HCEC 1CT (cell line): Measurements from ENCODE around the gene ABCC8.
"Not testable (repeated sequence)": the region's sequence is repeated elsewhere in the genome, so short reads cannot be mapped to it uniquely, and the experiment has no call there.

ENCODE experiments used
- DNase-seq: peaks from one replicate; pipeline ENCODE4 v3.0.0-alpha.2; 2017

The ABCC8 gene

GRCh38 chr11:17468122-17468521, 8.5 kb downstream of the ABCC8 start:
- no peak for DNase-seq

DNA sequence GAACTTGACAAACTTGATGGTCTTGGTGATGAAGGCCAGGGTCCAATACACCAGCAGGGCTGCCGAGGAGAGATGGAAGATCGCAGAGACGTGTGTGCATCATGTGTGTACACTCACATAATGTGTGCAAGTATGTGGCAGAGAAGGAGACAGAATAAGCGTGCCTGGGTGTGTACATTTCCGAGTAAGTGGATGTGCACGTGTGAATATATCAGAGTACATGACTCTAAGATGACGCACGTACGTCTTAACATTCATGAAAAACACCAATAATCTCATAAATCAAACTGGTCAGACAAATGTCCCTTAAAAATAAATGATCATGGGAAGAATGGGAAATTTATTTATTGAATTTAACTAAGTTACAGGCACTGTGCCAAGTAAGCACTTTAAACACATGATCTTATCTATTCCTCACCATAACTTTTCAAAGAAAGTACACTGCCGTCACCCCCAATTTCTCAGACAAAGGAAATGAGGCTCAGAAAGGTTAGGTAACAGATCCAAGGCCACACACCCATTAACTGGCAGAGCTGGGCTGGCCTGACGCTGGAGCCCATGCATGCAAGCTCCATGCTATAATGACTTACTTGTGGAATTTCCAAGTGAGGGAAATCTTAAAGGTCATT, 13.0 kb downstream of the ABCC8 start:
- no peak for DNase-seq

GRCh38 chr11:17462940-17463339, 13.7 kb downstream of the ABCC8 start:
- no peak for DNase-seq

- DNase-seq, result no peak
Measured at GRCh38 chr11:17460406-17460805, 16.2 kb downstream of the ABCC8 start.

GRCh38 chr11:17459236-17459896, 17.3 kb downstream of the ABCC8 start:
- DNase-seq, result no peak

DNA sequence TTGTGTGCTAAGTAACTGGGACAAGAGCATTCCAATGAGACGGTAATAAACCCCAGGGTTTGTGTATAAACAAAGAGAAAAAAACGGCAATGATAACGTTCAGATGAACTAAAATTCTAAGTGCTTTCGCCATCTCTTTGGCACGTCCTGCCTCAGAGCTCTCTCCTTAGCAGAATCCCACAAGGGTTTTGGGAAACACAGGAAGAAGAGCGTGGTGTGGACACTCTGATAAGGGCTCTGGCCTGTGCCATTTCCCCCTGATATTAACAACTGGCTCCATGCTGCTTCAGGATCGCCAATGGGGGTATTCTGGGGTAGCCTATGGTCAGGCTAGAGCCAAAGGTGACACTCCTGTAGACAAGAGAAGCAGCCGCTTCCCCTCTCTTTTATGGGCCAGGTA, 18.4 kb downstream of the ABCC8 start:
- DNase-seq, result no peak

DNA sequence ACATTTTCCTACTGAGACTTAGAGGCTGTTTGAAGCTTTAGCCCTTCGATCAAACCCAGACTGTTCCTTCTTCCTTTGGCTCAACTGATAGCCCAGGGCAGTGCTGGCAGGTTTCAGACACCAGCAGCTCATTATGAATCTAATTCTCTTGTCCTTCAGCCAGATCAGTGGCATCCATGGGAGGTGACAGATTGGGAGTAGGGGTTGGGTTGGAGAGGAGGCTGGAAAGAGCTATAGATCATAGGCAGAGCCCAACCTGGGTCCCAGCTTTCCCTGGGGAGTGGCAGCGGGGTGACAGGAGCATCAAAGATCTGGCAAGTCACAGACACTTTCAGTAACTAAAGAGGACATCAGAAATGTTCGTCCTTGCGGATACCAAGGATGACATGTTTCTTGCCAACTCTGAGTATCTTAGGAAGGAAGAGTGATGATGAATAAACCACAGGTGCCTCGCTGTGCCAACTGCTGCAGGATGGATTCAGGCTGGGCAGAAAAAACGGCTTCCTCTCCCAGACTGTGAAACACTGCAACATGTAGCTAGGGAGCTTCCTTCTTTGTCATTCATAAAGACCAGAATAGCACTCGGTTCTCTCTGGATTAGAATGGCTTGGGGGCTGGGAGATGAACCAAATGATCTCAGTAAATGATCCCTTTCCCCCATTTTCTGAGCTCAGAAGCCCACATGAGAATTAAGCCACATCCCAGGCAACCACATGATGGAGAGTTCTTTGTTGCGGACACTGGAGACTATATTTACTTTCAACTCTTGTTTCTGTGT, 19.1 kb downstream of the ABCC8 start:
- no peak for DNase-seq

DNA sequence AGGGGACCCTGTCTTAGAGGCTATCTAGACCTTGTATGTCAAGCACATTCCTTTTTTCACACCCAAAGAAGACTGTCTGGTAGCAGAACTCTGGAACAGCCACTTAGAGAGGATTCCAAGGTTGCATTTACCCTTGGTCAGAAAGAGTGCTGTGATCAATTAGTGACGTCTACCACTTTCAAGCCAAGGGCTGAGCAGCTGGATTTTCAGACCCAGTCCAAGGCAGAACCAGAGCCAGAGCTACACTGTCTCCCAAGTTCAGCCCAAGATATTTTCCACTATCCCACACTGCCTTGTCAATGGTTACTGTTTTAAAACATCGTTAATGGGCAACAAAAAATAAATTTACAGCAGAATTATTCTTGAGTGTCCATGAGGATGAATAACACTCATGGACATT, 24.0 kb downstream of the ABCC8 start:
- no peak for DNase-seq

DNA sequence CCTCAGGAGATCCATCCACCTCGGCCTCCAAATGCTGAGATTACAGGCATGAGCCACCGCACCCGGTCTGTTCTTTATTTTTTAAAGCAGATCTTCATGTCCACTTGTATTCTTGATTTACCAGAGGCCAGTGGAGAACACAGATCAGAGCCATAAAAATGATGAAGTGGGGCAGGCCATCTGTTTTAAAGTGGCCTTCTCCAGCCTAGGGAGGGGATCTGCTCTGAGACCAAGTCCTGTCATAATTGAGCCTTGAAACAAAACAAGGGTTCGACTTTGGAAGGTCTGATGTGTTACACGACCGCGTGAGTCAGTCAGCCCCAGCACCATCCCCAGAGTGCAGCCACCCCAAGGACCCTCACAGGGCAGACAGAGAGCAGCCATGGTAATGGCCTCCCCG, 27.5 kb downstream of the ABCC8 start:
- DNase-seq, result no peak

DNA sequence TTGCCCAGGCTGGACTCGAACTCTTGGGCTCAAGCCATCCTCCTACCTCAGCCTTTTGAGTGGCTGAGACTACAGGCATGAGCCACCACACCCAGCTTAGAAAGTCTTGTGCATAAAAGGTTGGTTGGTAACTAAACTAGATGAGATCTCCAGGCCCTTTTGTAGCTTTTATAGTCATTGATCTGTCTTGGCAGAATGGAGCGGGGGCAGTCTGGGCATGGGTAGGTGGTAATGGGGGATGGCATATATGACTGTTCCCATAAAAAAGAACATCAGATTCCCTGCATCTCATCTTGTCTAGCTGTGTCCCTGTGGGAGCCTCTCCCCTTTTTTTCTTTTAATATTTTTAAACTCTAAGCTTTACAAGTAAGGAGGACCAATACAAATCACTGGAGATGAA, 30.2 kb downstream of the ABCC8 start:
- DNase-seq, result no peak

GRCh38 chr11:17445240-17445795, 31.3 kb downstream of the ABCC8 start:
- no peak for DNase-seq

DNA sequence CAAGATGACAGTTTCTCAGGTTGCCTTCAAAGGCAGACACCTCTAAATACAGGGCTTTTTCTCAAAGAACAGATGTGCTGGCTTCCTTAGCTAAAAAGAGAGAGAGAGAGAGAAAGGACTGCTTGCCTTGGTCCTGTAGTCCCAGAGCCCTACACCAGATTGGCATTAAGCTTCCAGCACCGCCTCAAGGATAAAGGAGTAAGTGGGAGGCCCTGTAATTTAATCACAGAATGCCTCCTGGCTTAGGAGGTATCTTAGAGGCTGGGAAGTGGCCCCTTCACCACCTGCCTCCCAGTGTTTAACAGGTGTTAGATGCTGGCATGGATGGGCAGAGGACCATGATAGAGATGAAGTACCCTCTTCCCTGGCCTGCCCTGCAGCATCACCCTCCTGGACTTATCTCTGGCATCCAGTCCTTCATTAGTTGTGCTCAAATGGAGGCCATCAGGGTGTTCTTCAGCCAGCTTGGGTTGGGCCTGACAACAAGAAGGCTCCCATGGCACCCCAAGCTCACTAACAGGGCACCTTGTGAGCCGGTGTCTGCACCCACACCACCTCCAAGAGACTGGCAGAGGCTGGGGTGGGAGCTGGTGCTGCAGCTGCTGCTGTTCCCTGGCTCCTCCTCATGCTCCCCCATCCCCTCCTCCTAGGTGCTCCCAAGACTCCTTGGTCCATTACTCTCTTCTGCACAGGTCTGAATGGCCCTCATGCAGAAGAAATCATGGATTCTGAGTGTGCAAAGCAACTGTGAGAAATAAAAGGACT, 32.5 kb downstream of the ABCC8 start:
- no peak for DNase-seq

DNA sequence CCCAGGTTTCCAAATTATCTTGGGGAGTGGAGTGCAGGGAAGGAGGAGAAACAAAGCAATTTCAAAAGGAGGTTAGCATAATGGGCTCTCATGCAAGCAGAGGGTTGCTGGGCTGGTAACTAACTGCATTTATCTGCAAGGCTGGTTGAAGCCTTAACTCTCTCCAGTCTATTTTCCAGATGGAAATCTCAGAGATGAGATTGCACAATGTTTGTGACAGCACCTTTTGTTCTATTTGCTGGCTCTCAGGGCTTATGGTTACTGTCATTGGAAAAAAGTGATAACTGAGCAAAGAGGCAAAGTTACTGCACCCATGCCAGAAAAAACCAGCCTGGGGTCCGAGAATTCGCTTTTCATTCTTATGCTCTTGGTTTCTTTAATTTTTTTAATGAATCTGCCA, 33.2 kb downstream of the ABCC8 start:
- no peak for DNase-seq

DNA sequence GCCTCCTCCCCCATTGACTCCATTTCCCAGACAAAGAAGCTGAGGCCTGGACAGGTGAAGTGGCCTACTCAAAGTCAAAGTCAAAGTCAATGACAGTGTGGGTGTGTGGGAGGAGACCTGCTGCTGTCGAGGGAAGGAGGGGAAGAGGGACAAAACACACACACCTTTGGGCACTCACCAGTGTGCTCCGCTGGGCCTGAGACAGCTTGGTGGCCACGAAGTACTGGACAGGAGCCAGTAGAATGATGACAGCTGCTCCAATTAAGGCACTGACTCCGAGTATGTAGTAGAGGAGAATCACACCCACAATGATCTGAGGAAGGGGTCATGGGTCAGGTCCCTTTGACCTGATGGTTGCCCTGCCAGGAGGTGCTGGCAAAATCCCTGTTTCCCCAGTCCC, 33.6 kb downstream of the ABCC8 start:
- no peak for DNase-seq

DNA sequence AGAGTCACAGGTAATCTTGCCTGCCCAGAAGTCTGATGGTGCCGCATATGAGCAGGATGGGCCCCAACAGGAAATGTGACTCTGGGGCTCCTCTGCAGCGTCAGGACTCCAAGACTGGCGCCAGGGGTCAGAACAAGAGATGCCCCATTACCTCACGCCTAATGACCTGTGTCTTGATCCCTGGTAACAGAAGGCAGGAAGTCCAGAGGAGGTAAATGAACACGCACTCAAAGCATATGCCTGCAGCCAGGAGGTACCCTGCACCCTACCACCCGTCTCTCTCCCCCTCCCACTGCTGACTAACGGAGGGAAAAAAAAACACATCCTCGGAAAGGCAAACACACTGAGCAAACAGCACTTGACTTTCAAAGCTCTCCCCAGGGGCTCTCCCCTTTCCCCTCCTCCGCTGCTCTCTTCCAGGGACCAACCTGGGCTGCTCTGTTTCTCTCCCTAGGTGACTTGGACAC, 37.3 kb downstream of the ABCC8 start:
- no peak for DNase-seq

- no peak for DNase-seq
Measured at GRCh38 chr11:17437366-17437765, 39.3 kb downstream of the ABCC8 start.

DNA sequence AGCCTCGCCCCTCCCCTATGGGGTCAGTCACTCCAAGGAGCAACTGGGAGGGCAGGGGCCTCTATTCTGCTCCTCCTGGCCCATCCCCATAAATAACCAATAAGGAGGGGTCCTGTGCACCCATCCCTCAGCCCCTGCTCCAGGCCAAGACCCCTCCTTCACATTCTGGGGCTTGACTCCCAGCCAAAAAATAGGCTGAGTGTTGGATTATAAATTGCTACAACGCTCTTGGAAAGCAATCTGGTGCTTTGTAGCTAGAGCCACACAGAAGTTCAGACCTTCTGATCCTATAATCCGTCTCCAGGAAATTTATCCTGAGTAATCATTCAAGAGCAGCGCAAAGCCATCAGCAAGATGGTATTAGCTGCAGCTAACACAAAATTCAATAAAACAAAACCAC, 42.5 kb downstream of the ABCC8 start:
- no peak for DNase-seq

DNA sequence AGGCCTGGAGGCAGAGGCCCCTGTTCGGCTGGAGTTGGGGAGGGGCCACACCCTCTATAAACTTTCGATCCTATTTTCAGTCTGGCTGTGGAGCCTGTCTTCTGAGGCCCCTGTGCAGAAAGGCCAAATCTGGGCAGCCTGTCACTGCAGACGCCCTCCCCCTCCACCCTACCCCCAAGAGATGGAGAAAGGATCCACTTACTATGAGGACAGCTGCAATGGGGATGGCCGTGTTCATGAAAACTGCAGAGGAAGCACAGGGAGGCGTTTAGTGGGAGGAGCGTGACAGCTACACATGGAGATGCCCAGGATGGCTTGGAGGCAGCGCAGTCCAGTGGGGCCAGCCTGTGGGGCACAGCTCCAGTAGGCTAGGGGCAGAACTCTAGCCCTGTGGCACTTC, 44.6 kb downstream of the ABCC8 start:
- DNase-seq, result no peak

- DNase-seq, result no peak
Measured at GRCh38 chr11:17431139-17431538, 45.5 kb downstream of the ABCC8 start.

- DNase-seq, result no peak
Measured at GRCh38 chr11:17430616-17431015, 46.0 kb downstream of the ABCC8 start.

- no peak for DNase-seq
Measured at GRCh38 chr11:17428925-17429324, 47.7 kb downstream of the ABCC8 start.

GRCh38 chr11:17428261-17428660, 48.4 kb downstream of the ABCC8 start:
- no peak for DNase-seq

DNA sequence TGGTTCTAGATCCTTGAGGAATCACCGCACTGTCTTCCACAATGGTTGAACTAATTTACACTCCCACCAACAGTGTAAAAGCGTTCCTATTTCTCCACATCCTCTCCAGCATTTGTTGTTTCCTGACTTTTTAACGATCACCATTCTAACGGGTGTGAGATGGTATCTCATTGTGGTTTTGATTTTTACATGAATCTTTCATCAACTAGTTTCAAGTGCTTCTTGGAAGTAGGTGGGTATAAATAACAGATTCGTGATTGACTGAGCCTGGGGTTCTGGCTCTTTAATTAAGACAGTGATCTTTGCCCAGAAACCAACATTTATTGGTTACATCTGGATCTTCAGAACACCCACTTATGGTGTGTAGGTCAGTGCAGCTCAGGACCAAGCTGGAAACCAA, 50.4 kb downstream of the ABCC8 start:
- not testable (repeated sequence) for DNase-seq
